HUES48 (cell line): ENCODE results near the gene TOMM70.
"Not testable (repeated sequence)": the region's sequence is repeated elsewhere in the genome, so short reads cannot be mapped to it uniquely, and the experiment has no call there.

ENCODE experiments used
- H3K27ac ChIP-seq: one replicate; pipeline ENCODE4 v1.7.0; 2013; ENCODE audit warnings: low read depth, low read length, inconsistent platforms
- H3K27me3 ChIP-seq: 2 replicates; pipeline ENCODE4 v1.6.1; 2013; ENCODE audit warnings: mild to moderate bottlenecking, low read length; ENCODE audit not compliant: control insufficient read depth, insufficient read depth
- H3K36me3 ChIP-seq: 2 replicates; pipeline ENCODE4 v1.6.1; 2013; ENCODE audit warnings: low read length; ENCODE audit not compliant: control insufficient read depth, insufficient read depth
- H3K4me1 ChIP-seq: 2 replicates; pipeline ENCODE4 v1.6.1; 2013; ENCODE audit warnings: mild to moderate bottlenecking, low read length; ENCODE audit not compliant: control insufficient read depth, insufficient read depth
- H3K4me3 ChIP-seq: 2 replicates; pipeline ENCODE4 v1.5.1; 2013; ENCODE audit warnings: mild to moderate bottlenecking, low read depth, low read length
- H3K9ac ChIP-seq: 2 replicates; pipeline ENCODE4 v1.6.1; 2013; ENCODE audit warnings: mild to moderate bottlenecking, low read depth, low read length, moderate library complexity
- H3K9me3 ChIP-seq: 2 replicates; pipeline ENCODE4 v1.6.1; 2013; ENCODE audit warnings: low read length; ENCODE audit not compliant: control insufficient read depth, insufficient read depth

Gene TOMM70

DNA sequence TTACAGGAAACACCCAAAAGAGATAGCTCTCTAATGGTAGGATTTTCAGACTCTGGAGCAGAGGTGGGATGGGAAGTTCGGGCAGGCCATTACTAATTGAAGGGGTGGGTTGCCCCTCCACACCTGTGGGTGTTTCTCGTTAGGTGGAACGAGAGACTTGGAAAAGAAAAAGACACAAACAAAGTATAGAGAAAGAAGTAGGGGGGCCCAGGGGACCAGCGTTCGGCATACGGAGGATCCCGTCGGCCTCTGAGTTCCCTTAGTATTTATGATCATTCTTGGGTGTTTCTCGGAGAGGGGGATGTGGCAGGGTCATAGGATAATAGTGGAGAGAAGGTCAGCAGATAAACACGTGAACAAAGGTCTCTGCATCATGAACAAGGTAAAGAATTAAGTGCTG is 64.7 kb downstream of the TOMM70 start:
- not testable (repeated sequence) for H3K27ac ChIP-seq, H3K4me3 ChIP-seq, H3K9ac ChIP-seq, H3K27me3 ChIP-seq, H3K9me3 ChIP-seq, H3K4me1 ChIP-seq
- H3K36me3 ChIP-seq: peaks cover 11% of the 10 kb centered on the region

DNA sequence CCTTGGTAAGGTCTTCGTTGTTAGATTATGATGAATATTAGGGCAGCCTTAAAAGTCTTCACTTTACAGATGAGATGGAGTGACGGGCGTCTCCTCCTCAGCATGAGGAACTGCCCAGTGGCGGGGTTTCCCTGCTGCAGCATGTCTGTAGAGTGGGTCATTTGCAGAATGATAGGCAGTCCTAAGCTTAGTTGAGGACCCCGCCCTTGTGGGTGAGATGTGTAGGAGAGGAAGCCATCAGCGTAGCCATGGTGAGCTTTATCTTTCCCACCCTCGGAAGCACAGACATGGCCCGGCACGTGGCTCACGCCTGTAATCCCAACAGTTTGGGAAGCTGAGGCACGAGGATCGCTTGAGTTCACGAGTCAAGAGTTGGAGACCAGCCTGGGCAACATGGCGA is 65.5 kb downstream of the TOMM70 start:
- Histone ChIP-seq H3K4me1 (peaks cover 7% of the 10 kb centered on the region; the same call in 1 of the 2 replicates), H3K9ac (peak overlapping the region; percentile 80), H3K27ac (no peak overlapping the region), H3K9me3 (no peaks in the 10 kb centered on the region), H3K27me3 (peaks cover 4% of the 10 kb centered on the region; the same call in 1 of the 2 replicates), H3K4me3 (peak overlapping the region; percentile 69), H3K36me3 (peaks cover 7% of the 10 kb centered on the region)

DNA sequence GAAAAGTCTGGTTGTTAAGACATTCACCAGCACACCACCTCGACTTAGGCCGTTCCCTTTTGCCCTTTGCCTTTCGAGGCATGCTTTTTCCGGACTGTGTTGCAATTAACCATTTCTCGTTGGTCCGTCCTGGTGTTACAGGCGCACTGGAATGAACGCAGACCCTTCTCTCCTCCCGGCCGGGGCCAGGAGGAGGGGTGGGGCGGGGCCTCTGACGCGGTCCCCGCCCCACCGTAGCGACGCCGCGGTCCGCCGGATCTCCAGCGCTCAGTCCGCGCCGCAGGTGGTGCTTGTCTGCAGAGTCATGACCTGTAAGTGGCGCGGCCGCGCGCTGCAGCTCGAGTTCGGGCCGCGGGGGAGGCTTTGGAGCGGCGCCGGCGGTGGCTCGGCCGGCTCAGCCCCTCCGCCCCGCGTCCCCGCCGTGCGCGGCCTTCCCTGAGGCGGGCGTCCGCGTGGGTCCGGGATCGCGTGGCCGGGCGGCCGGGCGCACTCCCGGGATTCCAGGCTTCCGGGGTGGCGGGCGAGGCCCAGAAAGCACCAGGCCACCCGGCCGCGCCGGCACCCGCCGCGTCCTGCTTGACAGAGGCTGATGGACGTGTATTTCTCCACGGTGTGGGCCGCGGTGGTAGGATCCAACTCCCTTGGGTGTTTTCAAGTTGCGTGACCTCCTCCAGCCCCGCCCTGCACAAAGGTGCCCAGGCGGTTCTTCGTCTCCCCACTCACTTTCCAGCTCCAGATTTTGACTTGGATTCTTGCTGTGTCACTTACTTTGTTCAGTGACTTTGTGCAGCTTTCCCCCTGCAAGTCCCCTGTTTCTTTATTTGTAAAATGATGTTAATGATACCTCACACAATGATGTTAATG is 66.2 kb downstream of the TOMM70 start, which contains the start of gene NIT2:
NIT2 (plus strand) TSS at position 270 of the 864 bp plus-strand sequence; CDS start at position 305, 35 bp downstream.
- H3K27ac ChIP-seq: peak within 1 kb of the TSS; percentile 66
- peaks cover 2% of the 10 kb centered on the region for H3K36me3 ChIP-seq
- H3K27me3 ChIP-seq: peaks cover 4% of the 10 kb centered on the region; the same call in 1 of the 2 replicates
- H3K9me3 ChIP-seq: no peaks in the 10 kb centered on the region
- H3K4me1 ChIP-seq: peaks cover 7% of the 10 kb centered on the region; the same call in 1 of the 2 replicates
- H3K4me3 ChIP-seq: peak within 1 kb of the TSS; percentile 69
- peak within 1 kb of the TSS; percentile 80 for H3K9ac ChIP-seq

DNA sequence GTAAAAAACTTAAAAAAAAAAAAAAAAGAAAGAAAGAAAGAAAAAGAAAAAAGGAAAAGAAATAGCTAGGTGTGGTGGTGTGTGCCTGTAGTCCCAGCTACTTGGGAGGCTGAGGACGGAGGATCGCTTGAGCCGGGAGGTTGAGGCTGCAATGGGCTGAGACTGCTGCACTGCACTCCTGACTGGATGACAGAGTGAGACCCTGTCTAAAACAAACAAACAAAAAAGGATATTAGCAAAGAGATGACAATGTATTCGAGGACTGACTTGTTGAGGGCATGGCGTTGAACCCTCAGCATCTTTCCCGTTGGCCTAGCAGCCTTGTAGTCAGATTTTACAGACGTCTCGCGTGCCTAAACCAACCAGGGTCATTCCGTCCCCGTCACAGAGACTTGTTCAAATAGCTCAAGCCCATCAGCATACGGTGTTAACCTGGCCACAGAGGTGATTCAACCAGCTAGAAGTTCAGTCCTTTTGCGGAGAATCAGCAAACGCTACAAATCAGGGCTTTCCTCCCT is 66.9 kb downstream of the TOMM70 start:
- Histone ChIP-seq H3K4me1 (peaks cover 7% of the 10 kb centered on the region; the same call in 1 of the 2 replicates), H3K27me3 (peaks cover 4% of the 10 kb centered on the region; the same call in 1 of the 2 replicates), H3K9ac (peak overlapping the region; percentile 60), H3K36me3 (no peaks in the 10 kb centered on the region), H3K4me3 (peak overlapping the region; percentile 69), H3K27ac (peak overlapping the region; percentile 66), H3K9me3 (no peaks in the 10 kb centered on the region)

DNA sequence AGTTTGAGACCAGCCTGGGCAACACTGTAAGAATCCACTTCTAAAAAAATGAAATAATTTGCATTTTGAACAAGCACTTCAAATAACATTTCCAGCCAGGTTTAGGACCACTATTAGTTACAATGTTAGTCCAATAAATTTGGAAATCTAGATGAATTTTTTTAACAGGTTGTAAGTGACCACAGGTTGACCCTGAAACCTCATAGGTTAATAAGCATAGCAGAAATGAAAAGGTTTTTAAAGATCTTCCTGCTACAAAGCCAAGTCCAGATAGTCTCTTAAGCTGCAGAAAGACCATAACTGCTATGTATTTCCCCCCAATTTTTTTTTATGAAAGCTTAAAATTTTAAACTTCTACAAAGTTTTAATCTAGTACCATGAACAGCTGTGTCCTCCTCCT is 67.8 kb downstream of the TOMM70 start:
- no peaks in the 10 kb centered on the region for H3K9me3 ChIP-seq
- no peak overlapping the region for H3K9ac ChIP-seq
- H3K4me3 ChIP-seq: no peak overlapping the region
- peaks cover 4% of the 10 kb centered on the region; the same call in 1 of the 2 replicates for H3K27me3 ChIP-seq
- H3K4me1 ChIP-seq: peaks cover 7% of the 10 kb centered on the region; the same call in 1 of the 2 replicates
- H3K27ac ChIP-seq: no peak overlapping the region
- no peaks in the 10 kb centered on the region for H3K36me3 ChIP-seq

DNA sequence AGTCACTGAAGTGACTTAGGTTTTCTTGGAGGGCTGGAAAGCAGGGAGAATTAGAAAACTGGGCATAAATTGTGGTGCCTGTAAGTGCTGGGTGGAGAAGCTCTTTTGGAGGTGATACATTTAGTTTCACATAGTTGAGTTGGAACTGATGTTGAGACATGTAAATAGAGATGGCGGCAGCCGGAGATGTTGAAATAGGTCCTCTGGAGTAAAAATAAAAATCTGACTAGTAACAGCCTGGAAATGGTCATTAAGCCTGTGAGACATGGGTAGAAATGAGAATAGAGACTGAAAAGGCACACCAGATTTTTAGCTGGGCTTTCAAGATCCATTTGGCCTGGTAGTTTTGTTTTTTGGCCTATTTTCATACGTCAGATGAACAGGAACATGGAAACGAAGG is 69.2 kb downstream of the TOMM70 start:
- Histone ChIP-seq H3K36me3 (no peaks in the 10 kb centered on the region), H3K9me3 (no peaks in the 10 kb centered on the region), H3K4me1 (peaks cover 7% of the 10 kb centered on the region; the same call in 1 of the 2 replicates), H3K27me3 (peaks cover 4% of the 10 kb centered on the region; the same call in 1 of the 2 replicates), H3K9ac (no peak overlapping the region), H3K4me3 (no peak overlapping the region), H3K27ac (no peak overlapping the region)

DNA sequence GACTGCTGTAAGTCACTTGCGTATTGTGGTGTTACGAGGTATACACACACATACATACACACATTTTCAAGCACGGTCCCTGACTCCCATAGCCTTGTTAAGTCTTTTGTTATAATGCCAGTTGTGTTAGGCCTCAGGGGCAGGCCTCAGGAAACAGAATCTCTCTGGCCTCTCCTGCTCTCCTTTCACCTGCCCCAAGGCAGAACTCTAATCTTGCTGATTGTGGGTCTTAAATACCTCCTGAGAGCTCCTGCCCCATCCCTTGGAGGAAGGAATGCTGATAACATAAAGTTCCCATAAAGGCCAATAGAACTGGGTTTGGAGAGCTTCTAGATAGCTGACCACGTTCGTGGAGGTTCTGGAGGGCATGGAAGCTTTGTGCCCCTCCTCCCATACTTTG is 70.2 kb downstream of the TOMM70 start:
- Histone ChIP-seq H3K27ac (no peak overlapping the region), H3K9ac (no peak overlapping the region), H3K9me3 (no peaks in the 10 kb centered on the region), H3K4me3 (no peak overlapping the region), H3K27me3 (peaks cover 4% of the 10 kb centered on the region; the same call in 1 of the 2 replicates), H3K4me1 (peaks cover 7% of the 10 kb centered on the region; the same call in 1 of the 2 replicates), H3K36me3 (0 out of 2 replicates have a peak, but pooled peaks cover under 1% of the 10 kb centered on the region)

DNA sequence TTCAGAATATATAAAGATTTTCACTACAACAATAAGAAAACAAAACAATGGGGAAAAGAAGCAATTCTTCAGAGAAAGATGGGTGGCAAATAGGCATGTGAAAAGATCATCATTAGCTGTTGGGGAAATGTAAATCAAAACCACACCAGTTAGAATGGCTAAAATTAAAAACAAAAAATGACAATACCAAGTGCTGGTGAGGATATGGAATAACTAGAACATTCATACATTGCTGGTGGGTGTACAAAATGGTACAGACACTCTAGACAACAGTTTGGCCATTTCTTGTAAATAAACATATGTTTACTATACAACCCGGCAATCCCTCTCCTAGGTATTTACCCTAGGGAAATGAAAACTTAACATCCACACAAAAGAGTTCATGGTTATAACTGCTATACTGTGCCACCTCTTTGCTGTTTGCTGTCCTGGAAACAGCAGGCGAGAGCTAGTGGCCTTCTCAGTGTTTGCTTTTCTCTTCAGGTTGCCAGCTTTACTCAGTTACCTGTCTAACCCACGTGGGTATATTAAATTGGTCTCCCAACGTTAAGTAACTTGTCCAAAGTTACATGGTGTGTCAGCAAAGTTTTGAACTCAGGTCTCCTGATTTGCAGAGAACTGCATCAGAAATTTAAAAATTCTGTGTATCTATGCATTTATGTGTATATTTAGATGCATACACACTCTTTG is 70.9 kb downstream of the TOMM70 start:
- H3K27ac ChIP-seq: no peak overlapping the region
- no peaks in the 10 kb centered on the region for H3K4me1 ChIP-seq
- H3K9me3 ChIP-seq: no peaks in the 10 kb centered on the region
- peaks cover 4% of the 10 kb centered on the region; the same call in 1 of the 2 replicates for H3K27me3 ChIP-seq
- no peak overlapping the region for H3K4me3 ChIP-seq
- no peak overlapping the region for H3K9ac ChIP-seq
- H3K36me3 ChIP-seq: peaks cover 6% of the 10 kb centered on the region; the same call in 1 of the 2 replicates

DNA sequence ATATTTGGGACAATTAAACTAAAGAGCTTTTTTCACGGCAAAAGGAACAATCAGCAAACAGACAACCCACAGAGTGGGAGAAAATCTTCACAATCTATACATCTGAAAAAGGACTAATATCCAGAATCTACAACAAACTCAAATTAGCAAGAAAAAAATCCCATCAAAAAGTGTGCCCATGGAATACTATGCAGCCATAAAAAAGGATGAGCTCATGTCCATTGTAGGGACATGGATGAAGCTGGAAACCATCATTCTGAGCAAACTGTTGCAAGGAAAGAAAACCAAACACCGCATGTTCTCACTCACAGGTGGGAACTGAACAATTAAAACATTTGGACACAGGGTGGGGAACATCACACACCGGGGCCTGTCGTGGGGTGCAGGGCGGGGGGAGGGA is 73.5 kb downstream of the TOMM70 start:
- H3K27me3 ChIP-seq, H3K27ac ChIP-seq, H3K4me3 ChIP-seq, H3K4me1 ChIP-seq, H3K9me3 ChIP-seq, H3K9ac ChIP-seq: not testable (repeated sequence)
- H3K36me3 ChIP-seq: peaks cover 11% of the 10 kb centered on the region

DNA sequence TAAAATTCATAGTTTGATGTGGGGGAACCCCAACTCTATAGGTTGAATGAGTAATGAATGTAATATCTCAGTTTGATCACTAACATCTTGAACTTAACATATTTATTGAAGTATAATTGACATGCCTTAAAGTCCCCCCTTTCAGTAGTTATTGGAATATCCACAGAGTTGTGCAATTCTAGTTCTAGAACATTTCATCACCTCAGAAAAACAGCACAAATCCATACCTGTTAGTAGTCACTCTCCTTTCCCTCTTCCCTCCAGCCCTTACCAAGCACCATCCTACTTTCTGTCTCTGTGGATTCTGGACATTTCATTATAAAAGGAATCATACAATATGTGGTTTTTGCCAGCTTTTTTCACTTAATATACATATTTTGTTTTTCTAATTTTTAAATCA is 75.1 kb downstream of the TOMM70 start:
- H3K36me3 ChIP-seq: peaks cover 12% of the 10 kb centered on the region
- no peak overlapping the region for H3K9ac ChIP-seq
- no peaks in the 10 kb centered on the region for H3K27me3 ChIP-seq
- no peaks in the 10 kb centered on the region for H3K9me3 ChIP-seq
- no peaks in the 10 kb centered on the region for H3K4me1 ChIP-seq
- no peak overlapping the region for H3K27ac ChIP-seq
- H3K4me3 ChIP-seq: no peak overlapping the region
